NCI-H526 (cell line): ENCODE data around the gene CRISP1.
"Not testable (repeated sequence)": the region's sequence is repeated elsewhere in the genome, so short reads cannot be mapped to it uniquely, and the experiment has no call there.

Experiments used
- DNase-seq, 2 experiments: peaks; one replicate each; lab custom pipeline; 2025; lab: John Stamatoyannopoulos, UW

Gene CRISP1, protein sequence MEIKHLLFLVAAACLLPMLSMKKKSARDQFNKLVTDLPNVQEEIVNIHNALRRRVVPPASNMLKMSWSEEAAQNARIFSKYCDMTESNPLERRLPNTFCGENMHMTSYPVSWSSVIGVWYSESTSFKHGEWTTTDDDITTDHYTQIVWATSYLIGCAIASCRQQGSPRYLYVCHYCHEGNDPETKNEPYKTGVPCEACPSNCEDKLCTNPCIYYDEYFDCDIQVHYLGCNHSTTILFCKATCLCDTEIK

DNA sequence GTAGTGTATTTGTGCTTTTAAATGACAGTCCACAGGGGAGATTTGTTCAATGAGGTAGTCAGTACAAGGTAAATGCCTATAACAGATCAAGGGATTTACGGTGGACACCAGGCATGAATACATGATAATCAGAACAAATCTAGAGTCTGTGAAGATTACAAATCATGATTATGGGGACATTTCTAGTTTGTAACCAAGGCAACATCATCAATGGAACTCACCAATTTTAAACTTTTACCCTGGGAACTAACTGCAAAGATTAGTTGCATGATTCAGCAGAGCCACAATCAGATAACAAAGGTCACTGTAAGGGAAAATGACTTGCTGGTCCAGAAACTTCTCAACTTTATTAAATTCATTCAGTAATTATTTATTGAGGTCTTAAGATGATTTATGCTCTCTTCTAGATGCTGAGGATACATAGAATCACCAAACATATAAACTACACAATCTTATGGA is at the start of gene CRISP1:
Gene CRISP1, minus strand, starts transcription at position 51 of the 459 bp plus-strand sequence. CDS start 9,135 bp downstream, outside the sequence.
- no peak for DNase-seq

- peak; percentile 10 to 52 for DNase-seq
Observed at GRCh38 chr6:49915035-49915434, 48.7 kb upstream of the CRISP1 start.

DNA sequence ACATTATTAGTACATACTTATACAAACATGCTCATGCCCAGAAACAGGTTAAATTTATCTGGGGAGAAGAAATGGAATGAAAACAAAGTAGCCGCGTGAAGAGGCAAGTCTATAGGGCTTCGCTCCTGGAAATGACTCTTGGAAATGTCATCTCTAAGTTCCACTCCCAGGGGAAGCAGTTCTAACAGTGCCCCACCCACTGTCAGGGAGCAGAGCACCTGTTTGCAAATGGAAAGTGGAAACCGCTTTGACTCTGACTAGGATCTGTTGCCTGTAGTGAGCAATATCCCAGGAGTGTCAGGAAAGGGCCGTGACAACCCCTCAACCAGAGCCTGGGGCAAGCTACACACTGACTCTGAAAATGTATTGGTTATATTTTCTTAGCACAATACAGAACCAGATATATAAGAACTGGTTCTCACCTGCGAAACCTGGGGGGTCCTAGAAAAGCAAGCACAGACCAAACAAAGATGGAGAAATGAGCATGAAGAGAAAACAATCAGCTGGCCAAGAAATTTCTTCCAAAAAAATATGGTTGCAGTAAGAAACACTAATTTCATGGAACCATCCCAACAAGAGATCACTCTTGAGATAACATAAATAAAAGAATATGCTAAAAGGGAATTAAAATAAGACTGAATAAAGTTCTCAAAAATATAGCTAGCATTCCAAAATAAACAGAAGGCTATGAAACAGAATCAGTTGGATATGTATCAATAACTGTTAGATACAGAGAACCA is 47.5 kb upstream of the CRISP1 start:
- DNase-seq: peak; percentile 94 to 98

GRCh38 chr6:49912196-49912595 is 45.9 kb upstream of the CRISP1 start:
- no peak for DNase-seq

GRCh38 chr6:49911252-49911651 is 44.9 kb upstream of the CRISP1 start:
- DNase-seq: peak; percentile 60 to 68

- no peak for DNase-seq
Observed at GRCh38 chr6:49909563-49909962, 43.2 kb upstream of the CRISP1 start.

GRCh38 chr6:49906526-49906925 is 40.2 kb upstream of the CRISP1 start:
- peak; percentile 2 for DNase-seq

DNA sequence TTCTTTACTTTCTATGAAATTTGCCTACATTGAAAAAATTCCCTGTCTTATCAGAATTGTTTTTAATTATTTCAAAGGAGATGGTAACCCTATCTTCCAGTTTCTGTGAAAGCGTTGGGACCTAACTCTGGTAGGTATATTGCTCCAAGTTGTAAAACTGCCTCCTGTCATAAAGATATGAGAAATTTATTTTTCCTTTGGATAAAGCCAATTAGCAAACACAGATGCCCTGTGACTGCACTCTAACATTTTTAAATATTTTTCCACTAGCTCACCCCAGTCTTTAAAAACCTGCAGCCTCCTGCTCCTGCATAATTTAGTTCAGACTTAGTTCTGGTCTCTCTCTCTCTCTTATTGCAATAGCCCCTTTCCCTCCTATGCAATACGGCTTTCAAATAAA is 39.0 kb upstream of the CRISP1 start:
- no peak for DNase-seq

- no peak for DNase-seq
Observed at GRCh38 chr6:49902856-49903255, 36.5 kb upstream of the CRISP1 start.

DNA sequence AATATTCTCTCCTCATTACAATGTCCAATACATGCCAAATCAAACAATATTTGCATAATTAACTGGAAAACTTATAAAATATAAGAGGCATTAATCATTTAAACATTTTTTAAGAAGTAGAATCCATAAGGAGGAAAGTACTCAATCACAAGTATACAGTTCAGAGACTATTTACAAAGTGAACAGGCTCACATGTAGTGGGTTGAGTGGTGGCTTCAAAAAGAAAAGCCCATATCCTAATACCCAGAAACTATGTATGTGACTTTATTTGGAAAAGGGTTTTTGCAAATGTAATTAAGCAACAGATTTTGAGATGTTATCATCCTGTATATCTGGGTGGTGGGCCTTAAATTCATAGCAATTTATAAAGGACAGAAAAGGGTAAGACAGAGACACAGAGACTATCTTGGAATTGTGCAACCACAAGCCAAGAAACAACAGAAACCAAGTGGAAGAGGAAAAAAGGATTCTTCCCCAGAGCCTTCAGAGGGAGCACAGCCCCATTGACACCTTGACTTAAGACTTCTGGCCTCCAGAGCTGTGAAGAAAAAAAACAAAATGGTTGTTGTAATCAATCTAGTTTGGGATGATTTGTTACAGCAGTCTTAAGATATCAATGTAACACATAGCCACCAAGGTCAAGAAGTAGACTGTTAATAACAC is 32.7 kb upstream of the CRISP1 start:
- DNase-seq: no peak

- DNase-seq: not testable (repeated sequence)
Observed at GRCh38 chr6:49895553-49895952, 29.2 kb upstream of the CRISP1 start.

GRCh38 chr6:49892280-49892679 is 25.9 kb upstream of the CRISP1 start:
- no peak for DNase-seq

GRCh38 chr6:49890988-49891387 is 24.7 kb upstream of the CRISP1 start:
- no peak for DNase-seq

DNA sequence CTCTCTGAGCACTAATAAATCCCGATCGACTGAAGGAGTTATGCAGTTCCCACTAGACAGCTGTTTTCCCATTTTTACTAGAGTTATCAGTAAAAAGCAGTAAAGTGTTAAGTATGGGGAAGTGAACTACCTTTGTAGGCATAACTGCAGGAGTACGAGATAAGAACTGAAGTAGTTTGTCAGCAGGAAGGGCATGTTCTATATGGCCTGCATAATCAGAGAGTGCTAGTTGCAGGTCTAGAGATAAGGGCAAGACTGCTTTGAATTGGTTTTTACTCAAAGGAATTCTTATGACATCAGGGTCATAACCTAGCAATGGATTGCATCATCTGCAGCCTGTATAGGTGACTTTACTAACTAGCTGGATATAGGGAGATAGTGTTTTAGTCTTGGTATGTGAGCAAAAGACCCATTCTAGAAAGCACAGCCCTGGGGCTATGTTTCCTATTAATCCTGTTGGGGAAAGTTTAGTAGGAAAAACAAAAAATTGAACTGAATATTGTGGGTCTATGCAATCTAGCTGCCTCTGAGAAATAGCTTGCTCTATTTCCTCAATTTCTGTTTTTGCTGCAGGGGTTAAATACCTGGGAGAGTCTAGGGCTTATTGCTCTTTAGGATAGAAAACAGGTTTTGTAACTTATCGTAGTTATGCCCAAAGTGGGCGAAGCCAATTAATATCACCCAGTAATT is 22.6 kb upstream of the CRISP1 start:
- no peak for DNase-seq

DNA sequence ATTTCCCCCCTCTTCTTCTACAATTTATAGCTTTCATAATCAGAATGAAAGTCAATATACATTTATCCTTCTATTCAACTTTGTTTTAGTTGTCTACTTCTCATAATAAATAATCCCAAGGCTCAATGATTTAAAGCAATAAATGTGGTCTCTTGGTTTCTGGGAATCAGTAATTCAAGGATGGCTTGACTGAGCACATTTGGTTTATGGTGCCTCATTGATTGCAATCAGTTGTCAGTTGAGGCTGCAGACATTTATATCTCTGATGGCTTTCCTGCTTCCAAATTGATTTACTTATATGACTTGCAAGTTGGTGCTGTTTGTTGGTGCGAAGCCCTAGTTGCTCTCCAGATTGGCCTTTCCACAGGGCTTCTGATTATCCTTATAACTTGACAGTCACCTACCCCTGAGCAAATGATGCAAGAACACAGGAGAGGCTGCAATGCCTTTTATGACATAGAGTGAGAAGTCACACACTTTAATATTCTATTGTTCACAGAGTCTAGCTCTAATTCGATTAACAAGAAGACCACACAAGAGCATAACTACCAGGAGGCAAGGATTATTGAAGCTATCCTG is 2.7 kb upstream of the CRISP1 start:
- no peak for DNase-seq

- no peak for DNase-seq
Observed at GRCh38 chr6:49856282-49856681, 10.1 kb downstream of the CRISP1 start.

DNA sequence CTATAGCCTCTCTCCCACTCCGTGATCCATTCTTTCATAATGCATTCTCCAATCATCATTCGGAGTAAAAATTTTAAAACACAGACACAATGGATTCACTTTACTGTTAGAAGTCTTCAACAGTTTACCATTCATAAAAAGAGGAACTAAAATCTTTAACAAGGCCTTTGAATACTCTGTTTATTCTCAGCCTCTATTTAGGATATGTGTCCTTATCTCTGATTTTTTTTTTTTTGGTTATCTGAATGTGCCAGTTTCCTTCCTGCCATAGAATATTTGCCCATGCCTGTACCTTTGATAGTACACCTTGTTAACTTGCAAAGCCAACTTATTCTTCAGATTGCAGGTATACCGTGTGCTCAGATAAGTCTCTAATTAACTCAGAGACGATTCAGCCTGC is 11.1 kb downstream of the CRISP1 start:
- no peak for DNase-seq

DNA sequence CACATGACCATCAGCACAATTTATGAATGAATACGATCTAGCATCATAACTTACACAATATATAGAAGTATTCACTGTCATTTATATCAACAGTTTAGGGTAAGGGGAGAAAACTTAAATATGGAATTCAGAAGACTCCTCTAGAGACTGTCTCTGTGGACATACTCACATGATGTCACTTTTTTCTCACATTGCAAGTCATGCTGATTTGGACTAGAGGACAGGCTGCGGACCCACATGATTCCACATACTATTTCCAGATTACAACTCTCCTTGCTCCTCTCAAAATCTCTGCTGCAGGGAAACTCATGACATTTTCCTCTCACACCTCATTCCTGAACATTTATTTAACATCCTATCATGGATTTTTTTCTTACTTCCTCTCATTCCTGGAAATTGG is 13.4 kb downstream of the CRISP1 start:
- DNase-seq: no peak

- peak; percentile 37 to 76 for DNase-seq
Observed at GRCh38 chr6:49849213-49849907, 17.0 kb downstream of the CRISP1 start.

DNA sequence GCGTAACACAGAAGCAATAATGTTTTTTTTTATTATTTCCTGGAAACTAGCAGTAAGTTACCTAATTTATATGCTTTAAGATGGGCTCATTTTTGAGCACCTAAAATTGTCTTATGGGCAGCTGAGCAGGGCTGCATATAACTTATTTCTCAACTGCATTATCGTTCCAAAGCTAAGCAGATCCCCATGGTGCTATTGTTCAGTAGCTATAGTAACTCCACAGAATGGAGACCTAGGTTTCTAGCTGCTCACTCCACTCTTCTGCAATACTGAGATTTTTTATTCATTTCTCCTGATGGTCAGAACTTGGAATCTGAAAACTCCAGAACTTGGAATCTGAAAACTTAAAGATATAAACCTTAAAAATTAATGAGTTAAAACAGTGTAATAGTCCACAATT is 18.7 kb downstream of the CRISP1 start:
- DNase-seq: no peak

- DNase-seq: no peak
Observed at GRCh38 chr6:49847014-49847413, 19.3 kb downstream of the CRISP1 start.
